Activated CD4-positive, alpha-beta memory T cell treated with anti-CD3 and anti-CD28 coated beads for 36 hours (primary cell): Measurements from ENCODE around the gene TTLL9. TPM values are rescaled to one million over a fixed set of nuclear protein-coding genes. Genes with fewer than 3 reads are reported as not detected.

Experiments
- CTCF ChIA-PET: fragments of 350-600 bp; sonication (Branson Sonifier 250); formaldehyde crosslinking; loops from one replicate; lab custom pipeline; 2021; ENCODE audit warnings: antibody characterized with exemption, inconsistent platforms; lab: Charles Lee
- POLR2A ChIA-PET: fragments of 350-600 bp; sonication (Branson Sonifier 250); formaldehyde crosslinking; loops from one replicate; lab custom pipeline; 2021; ENCODE audit warnings: antibody characterized with exemption; lab: Charles Lee
- DNase-seq: peaks from one replicate; pipeline ENCODE4 v3.0.0-alpha.2; 2020
- H3K27ac Mint-ChIP-seq: one replicate; pipeline ENCODE4 v1.8.0; 2021; ENCODE audit warnings: mixed read lengths
- H3K27me3 Mint-ChIP-seq: one replicate; pipeline ENCODE4 v1.8.0; 2021; ENCODE audit warnings: mixed read lengths
- H3K36me3 Mint-ChIP-seq: one replicate; pipeline ENCODE4 v1.8.0; 2021; ENCODE audit warnings: mixed read lengths
- H3K4me1 Mint-ChIP-seq: one replicate; pipeline ENCODE4 v1.8.0; 2021; ENCODE audit warnings: low read depth, mixed read lengths
- H3K4me3 Mint-ChIP-seq: one replicate; pipeline ENCODE4 v1.8.0; 2021; ENCODE audit warnings: mild to moderate bottlenecking, mixed read lengths
- H3K9me3 Mint-ChIP-seq: one replicate; pipeline ENCODE4 v1.8.0; 2021; ENCODE audit warnings: mixed read lengths
- intact Hi-C: fragments of 100-400 bp; cut with micrococcal nuclease; formaldehyde crosslinking; loops from one replicate; pipeline ENCODE4 v1.15.1; 2023
- total RNA-seq, 2 experiments: library from RNA; stranded (reverse); gene quantifications; one replicate each; pipeline ENCODE4 v1.2.3, GENCODE V29; 2021

TTLL9 gene
- total RNA-seq, 2 experiments from 2014 or later = not detected

- Mint-ChIP-seq H3K27ac (no peak overlapping the region), H3K36me3 (no peaks in the 10 kb centered on the region), H3K9me3 (no peaks in the 10 kb centered on the region), H3K4me1 (no peaks in the 10 kb centered on the region), H3K4me3 (no peak overlapping the region), H3K27me3 (peaks cover 8% of the 10 kb centered on the region)
- ChIA-PET POLR2A (no interaction called here), CTCF (no interaction called here)
- intact Hi-C loops = no loop called here
- no peak for DNase-seq
Measured at GRCh38 chr20:31988430-31989015, 118.1 kb downstream of the TTLL9 start.

GRCh38 chr20:31989030-31989645 is 118.7 kb downstream of the TTLL9 start:
- peaks cover 13% of the 10 kb centered on the region for H3K27me3 Mint-ChIP-seq
- intact Hi-C loops = no loop called here
- ChIA-PET CTCF (no interaction called here), POLR2A (no interaction called here)
- H3K36me3 Mint-ChIP-seq = no peaks in the 10 kb centered on the region
- H3K4me3 Mint-ChIP-seq = no peak overlapping the region
- no peaks in the 10 kb centered on the region for H3K4me1 Mint-ChIP-seq
- no peak overlapping the region for H3K27ac Mint-ChIP-seq
- no peak for DNase-seq
- no peaks in the 10 kb centered on the region for H3K9me3 Mint-ChIP-seq

- ChIA-PET POLR2A (no interaction called here), CTCF (interaction anchor here (0.6 kb wide), 1 partner anchor 69 kb away, joined by 4 read pairs; no protein-coding TSS in a partner anchor)
- no peaks in the 10 kb centered on the region for H3K36me3 Mint-ChIP-seq
- no peak for DNase-seq
- no peaks in the 10 kb centered on the region for H3K9me3 Mint-ChIP-seq
- H3K27ac Mint-ChIP-seq = no peak overlapping the region
- no peaks in the 10 kb centered on the region for H3K4me1 Mint-ChIP-seq
- H3K27me3 Mint-ChIP-seq = peaks cover 24% of the 10 kb centered on the region
- intact Hi-C loops = no loop called here
- no peak overlapping the region for H3K4me3 Mint-ChIP-seq
Measured at GRCh38 chr20:31990641-31991338, 120.4 kb downstream of the TTLL9 start.

DNA sequence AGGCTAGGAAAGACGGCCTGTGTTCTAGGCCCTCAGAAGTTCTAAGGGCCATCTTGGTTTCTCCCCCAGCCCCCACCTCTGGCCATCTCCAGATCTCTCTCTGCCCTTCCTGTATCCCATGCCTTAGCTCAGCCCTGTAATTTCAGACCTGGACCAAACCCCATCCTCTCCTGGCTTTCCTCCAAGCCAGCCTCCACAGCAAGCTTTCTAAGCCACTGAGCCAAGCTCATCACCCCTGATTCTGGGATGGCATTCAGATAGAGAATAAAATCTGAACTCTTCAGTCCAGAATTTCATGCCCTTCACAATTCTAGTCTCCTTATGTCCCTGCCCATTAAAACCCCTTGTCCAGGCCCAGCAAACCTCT is 120.9 kb downstream of the TTLL9 start:
- Mint-ChIP-seq H3K27ac (no peak overlapping the region), H3K9me3 (no peaks in the 10 kb centered on the region), H3K4me3 (no peak overlapping the region), H3K27me3 (peaks cover 28% of the 10 kb centered on the region), H3K36me3 (no peaks in the 10 kb centered on the region), H3K4me1 (no peaks in the 10 kb centered on the region)
- no peak for DNase-seq
- CTCF ChIA-PET = interaction anchor here (0.6 to 1.1 kb wide), 2 partner anchors 35 to 69 kb away, joined by 4 read pairs; no protein-coding TSS in a partner anchor
- intact Hi-C loops = no loop called here
- POLR2A ChIA-PET = no interaction called here

- Mint-ChIP-seq H3K36me3 (no peaks in the 10 kb centered on the region), H3K27ac (no peak overlapping the region), H3K27me3 (peaks cover 34% of the 10 kb centered on the region), H3K4me3 (no peak overlapping the region), H3K4me1 (no peaks in the 10 kb centered on the region), H3K9me3 (no peaks in the 10 kb centered on the region)
- no peak for DNase-seq
- intact Hi-C loops = no loop called here
- ChIA-PET POLR2A (no interaction called here), CTCF (interaction anchor here (0.7 to 1.1 kb wide), 2 partner anchors 34 to 100 kb away, joined by 3 to 4 read pairs; no protein-coding TSS in a partner anchor)
Measured at GRCh38 chr20:31992086-31992485, 121.7 kb downstream of the TTLL9 start.

Other genes starting within 250 kb of the TTLL9 start
- gene COX4I2, start 232.7 kb upstream of the TTLL9 start, total RNA-seq = not detected
- gene BCL2L1, start 147.8 kb upstream of the TTLL9 start, total RNA-seq = 100 to 1,000 TPM; 126 to 129 TPM
- 100 to 1,000 TPM; 149 TPM for gene TPX2, start 131.3 kb upstream of the TTLL9 start, total RNA-seq
- gene MYLK2, start 51.3 kb upstream of the TTLL9 start, total RNA-seq = under 1 TPM; 0.27 to 0.43 TPM
- gene FOXS1, start 25.0 kb upstream of the TTLL9 start, total RNA-seq = not detected
- not detected for gene DUSP15, start 107 bp upstream of the TTLL9 start, total RNA-seq
- gene PDRG1, start 81.4 kb downstream of the TTLL9 start, total RNA-seq = 10 to 100 TPM; 12.1 to 13.2 TPM
- not detected for gene XKR7, start 97.5 kb downstream of the TTLL9 start, total RNA-seq
- gene CCM2L, start 139.8 kb downstream of the TTLL9 start, total RNA-seq = not detected
- gene HCK, start 181.6 kb downstream of the TTLL9 start, total RNA-seq = not detected
- gene TM9SF4, start 239.1 kb downstream of the TTLL9 start, total RNA-seq = 10 to 100 TPM; 35.8 to 37.3 TPM